ENCODE measurements around the gene TRIOBP.

TRIOBP gene

DNA sequence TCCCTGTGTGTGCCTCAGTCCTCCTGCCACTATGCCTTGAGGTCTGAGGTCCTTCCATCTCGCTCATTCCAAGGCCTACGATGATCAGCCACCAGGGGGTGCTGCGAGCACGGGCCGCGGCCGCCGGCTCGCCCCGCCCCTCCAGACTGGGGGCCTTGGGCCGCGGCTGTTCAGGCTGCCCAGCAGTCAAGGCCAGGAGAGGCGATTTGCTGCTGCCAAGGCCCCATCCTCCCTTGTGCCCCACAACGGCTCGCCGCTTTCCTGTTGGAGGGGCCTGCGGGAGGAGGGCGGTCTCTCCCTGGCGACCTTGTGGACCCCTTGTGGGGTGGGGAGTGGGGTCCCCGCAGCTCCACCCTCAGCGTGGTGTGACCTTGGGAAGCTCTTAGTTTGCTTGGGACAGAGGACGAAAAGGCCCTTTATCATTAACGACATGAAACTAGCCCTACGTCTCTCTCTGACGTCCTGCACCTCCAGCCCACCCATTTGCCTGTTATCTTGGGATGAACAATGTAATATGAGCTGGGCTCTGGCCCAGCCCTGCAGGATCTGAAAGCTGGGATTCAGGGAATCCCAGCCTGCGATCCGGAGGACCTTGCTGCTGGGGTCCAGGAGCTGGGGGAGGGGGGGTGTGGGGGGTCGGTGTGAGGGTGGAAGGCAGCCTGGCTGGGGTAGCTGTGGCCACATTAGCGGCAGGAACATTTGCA, 121.0 kb downstream of the TRIOBP start (continued):
- TF ChIP-seq ZNF274 (IDR thresholded peaks at IDR 0.05; ENCODE audit: low read length) (no peak), ZNF274 (tag by site-specific recombination; IDR thresholded peaks at IDR 0.05; ENCODE audit: borderline replicate concordance) (no peak), ZNF777 (tag by site-specific recombination; IDR thresholded peaks at IDR 0.05; ENCODE audit: borderline replicate concordance) (no peak), ZFP37 (tag by site-specific recombination; IDR thresholded peaks at IDR 0.05) (peak; percentile 79; the same call in 1 of the 2 replicates), ZNF707 (tag by site-specific recombination; IDR thresholded peaks at IDR 0.05) (no peak), ZNF239 (tag by site-specific recombination; IDR thresholded peaks at IDR 0.05) (no peak), ZNF394 (tag by site-specific recombination; IDR thresholded peaks at IDR 0.05; ENCODE audit: borderline replicate concordance) (no peak), ZNF624 (tag by site-specific recombination; IDR thresholded peaks at IDR 0.05) (no peak), ZNF561 (tag by site-specific recombination; IDR thresholded peaks at IDR 0.05; ENCODE audit: borderline replicate concordance) (no peak), SP3 (tag by site-specific recombination; IDR thresholded peaks at IDR 0.05) (peak; percentile 62), ZNF664 (tag by site-specific recombination; IDR thresholded peaks at IDR 0.05) (no peak), ZNF266 (tag by site-specific recombination; IDR thresholded peaks at IDR 0.05; ENCODE audit: low read depth) (no peak), ZSCAN30 (tag by site-specific recombination; IDR thresholded peaks at IDR 0.05) (peak; percentile 96), ZNF548 (tag by site-specific recombination; IDR thresholded peaks at IDR 0.05) (no peak), ZNF530 (tag by site-specific recombination; IDR thresholded peaks at IDR 0.05; ENCODE audit: low read depth) (no peak), ZNF501 (tag by site-specific recombination; IDR thresholded peaks at IDR 0.05) (no peak), ZNF600 (tag by site-specific recombination; IDR thresholded peaks at IDR 0.05) (peak; percentile 37; the same call in 1 of the 2 replicates), ZNF677 (tag by site-specific recombination; IDR thresholded peaks at IDR 0.05) (no peak), ZNF660 (tag by site-specific recombination; IDR thresholded peaks at IDR 0.05) (0 out of 2 replicates have a peak, but pooled peaks have one; percentile 53), ZNF785 (tag by site-specific recombination; IDR thresholded peaks at IDR 0.05) (no peak), GLI4 (tag by site-specific recombination; IDR thresholded peaks at IDR 0.05) (no peak), ZNF311 (tag by site-specific recombination; IDR thresholded peaks at IDR 0.05; ENCODE audit: borderline replicate concordance) (no peak), ZNF76 (tag by site-specific recombination; IDR thresholded peaks at IDR 0.05; ENCODE audit: borderline replicate concordance, low read depth) (no peak), ZNF423 (tag by site-specific recombination; IDR thresholded peaks at IDR 0.05) (no peak), ZBTB17 (tag by site-specific recombination; IDR thresholded peaks at IDR 0.05) (peak; percentile 81), ZXDB (tag by site-specific recombination; IDR thresholded peaks at IDR 0.05) (peak; percentile 41; the same call in 1 of the 2 replicates), ZNF544 (tag by site-specific recombination; IDR thresholded peaks at IDR 0.05) (no peak), ZNF768 (tag by site-specific recombination; IDR thresholded peaks at IDR 0.05) (no peak; the same call in 1 of the 2 replicates), HOXC10 (CRISPR knock-in tag; IDR thresholded peaks at IDR 0.05) (no peak), KLF1 (tag by site-specific recombination; IDR thresholded peaks at IDR 0.05) (0 out of 2 replicates have a peak, but pooled peaks have one; percentile 40), GLIS1 (tag by site-specific recombination; IDR thresholded peaks at IDR 0.05) (peak; percentile 40; the same call in 1 of the 2 replicates)
- TF ChIP-seq, protein P1, sequence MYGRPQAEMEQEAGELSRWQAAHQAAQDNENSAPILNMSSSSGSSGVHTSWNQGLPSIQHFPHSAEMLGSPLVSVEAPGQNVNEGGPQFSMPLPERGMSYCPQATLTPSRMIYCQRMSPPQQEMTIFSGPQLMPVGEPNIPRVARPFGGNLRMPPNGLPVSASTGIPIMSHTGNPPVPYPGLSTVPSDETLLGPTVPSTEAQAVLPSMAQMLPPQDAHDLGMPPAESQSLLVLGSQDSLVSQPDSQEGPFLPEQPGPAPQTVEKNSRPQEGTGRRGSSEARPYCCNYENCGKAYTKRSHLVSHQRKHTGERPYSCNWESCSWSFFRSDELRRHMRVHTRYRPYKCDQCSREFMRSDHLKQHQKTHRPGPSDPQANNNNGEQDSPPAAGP (tag by site-specific recombination; IDR thresholded peaks at IDR 0.05): peak; percentile 48; the same call in 1 of the 2 replicates
- TF ChIP-seq, protein P2, sequence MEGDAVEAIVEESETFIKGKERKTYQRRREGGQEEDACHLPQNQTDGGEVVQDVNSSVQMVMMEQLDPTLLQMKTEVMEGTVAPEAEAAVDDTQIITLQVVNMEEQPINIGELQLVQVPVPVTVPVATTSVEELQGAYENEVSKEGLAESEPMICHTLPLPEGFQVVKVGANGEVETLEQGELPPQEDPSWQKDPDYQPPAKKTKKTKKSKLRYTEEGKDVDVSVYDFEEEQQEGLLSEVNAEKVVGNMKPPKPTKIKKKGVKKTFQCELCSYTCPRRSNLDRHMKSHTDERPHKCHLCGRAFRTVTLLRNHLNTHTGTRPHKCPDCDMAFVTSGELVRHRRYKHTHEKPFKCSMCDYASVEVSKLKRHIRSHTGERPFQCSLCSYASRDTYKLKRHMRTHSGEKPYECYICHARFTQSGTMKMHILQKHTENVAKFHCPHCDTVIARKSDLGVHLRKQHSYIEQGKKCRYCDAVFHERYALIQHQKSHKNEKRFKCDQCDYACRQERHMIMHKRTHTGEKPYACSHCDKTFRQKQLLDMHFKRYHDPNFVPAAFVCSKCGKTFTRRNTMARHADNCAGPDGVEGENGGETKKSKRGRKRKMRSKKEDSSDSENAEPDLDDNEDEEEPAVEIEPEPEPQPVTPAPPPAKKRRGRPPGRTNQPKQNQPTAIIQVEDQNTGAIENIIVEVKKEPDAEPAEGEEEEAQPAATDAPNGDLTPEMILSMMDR (tag by site-specific recombination; IDR thresholded peaks at IDR 0.05): peak; percentile 98
- TF ChIP-seq, protein P3, sequence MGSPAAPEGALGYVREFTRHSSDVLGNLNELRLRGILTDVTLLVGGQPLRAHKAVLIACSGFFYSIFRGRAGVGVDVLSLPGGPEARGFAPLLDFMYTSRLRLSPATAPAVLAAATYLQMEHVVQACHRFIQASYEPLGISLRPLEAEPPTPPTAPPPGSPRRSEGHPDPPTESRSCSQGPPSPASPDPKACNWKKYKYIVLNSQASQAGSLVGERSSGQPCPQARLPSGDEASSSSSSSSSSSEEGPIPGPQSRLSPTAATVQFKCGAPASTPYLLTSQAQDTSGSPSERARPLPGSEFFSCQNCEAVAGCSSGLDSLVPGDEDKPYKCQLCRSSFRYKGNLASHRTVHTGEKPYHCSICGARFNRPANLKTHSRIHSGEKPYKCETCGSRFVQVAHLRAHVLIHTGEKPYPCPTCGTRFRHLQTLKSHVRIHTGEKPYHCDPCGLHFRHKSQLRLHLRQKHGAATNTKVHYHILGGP (tag by site-specific recombination; IDR thresholded peaks at IDR 0.05): no peak
- TF ChIP-seq, protein P4, sequence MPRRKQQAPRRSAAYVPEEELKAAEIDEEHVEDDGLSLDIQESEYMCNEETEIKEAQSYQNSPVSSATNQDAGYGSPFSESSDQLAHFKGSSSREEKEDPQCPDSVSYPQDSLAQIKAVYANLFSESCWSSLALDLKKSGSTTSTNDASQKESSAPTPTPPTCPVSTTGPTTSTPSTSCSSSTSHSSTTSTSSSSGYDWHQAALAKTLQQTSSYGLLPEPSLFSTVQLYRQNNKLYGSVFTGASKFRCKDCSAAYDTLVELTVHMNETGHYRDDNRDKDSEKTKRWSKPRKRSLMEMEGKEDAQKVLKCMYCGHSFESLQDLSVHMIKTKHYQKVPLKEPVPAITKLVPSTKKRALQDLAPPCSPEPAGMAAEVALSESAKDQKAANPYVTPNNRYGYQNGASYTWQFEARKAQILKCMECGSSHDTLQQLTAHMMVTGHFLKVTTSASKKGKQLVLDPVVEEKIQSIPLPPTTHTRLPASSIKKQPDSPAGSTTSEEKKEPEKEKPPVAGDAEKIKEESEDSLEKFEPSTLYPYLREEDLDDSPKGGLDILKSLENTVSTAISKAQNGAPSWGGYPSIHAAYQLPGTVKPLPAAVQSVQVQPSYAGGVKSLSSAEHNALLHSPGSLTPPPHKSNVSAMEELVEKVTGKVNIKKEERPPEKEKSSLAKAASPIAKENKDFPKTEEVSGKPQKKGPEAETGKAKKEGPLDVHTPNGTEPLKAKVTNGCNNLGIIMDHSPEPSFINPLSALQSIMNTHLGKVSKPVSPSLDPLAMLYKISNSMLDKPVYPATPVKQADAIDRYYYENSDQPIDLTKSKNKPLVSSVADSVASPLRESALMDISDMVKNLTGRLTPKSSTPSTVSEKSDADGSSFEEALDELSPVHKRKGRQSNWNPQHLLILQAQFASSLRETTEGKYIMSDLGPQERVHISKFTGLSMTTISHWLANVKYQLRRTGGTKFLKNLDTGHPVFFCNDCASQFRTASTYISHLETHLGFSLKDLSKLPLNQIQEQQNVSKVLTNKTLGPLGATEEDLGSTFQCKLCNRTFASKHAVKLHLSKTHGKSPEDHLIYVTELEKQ (tag by site-specific recombination; IDR thresholded peaks at IDR 0.05; ENCODE audit: borderline replicate concordance): no peak

Data from HEK293 (cell line).